MM.1S (cell line): ENCODE measurements around the gene CLC.

Source experiments
- DNase-seq: peaks from one replicate; pipeline ENCODE4 v3.0.0-alpha.2; 2015
- H2AFZ ChIP-seq: fragments of 300-600 bp; sonication (generic); 2 replicates; pipeline ENCODE4 v1.6.0; 2016; ENCODE audit warnings: antibody characterized with exemption, low read length
- H3F3A ChIP-seq: fragments of 300-600 bp; sonication (generic); 2 replicates; pipeline ENCODE4 v1.6.1; 2016; ENCODE audit warnings: mild to moderate bottlenecking, antibody characterized with exemption, low read length, moderate library complexity, mixed read lengths; ENCODE audit not compliant: insufficient read depth
- H3K27ac ChIP-seq: fragments of 300-600 bp; sonication (generic); 2 replicates; pipeline ENCODE4 v1.5.1; 2016; ENCODE audit warnings: mild to moderate bottlenecking, low read length
- H3K27me3 ChIP-seq: fragments of 300-600 bp; sonication (generic); replicated peaks from 2 replicates; pipeline ENCODE4 v1.6.0; 2016; ENCODE audit warnings: low read length; ENCODE audit not compliant: insufficient read depth
- H3K36me3 ChIP-seq: fragments of 300-600 bp; sonication (generic); replicated peaks from 2 replicates; pipeline ENCODE4 v1.6.1; 2016; ENCODE audit warnings: mild to moderate bottlenecking, low read length, mixed read lengths; ENCODE audit not compliant: insufficient read depth
- H3K4me1 ChIP-seq: fragments of 300-600 bp; sonication (generic); 2 replicates; pipeline ENCODE4 v1.6.1; 2016; ENCODE audit warnings: low read length, mixed read lengths
- H3K4me2 ChIP-seq: fragments of 300-600 bp; sonication (generic); 2 replicates; pipeline ENCODE4 v1.6.0; 2016; ENCODE audit warnings: low read depth, low read length
- H3K4me3 ChIP-seq: fragments of 300-600 bp; sonication (generic); 2 replicates; pipeline ENCODE4 v1.5.1; 2016; ENCODE audit warnings: low read length, mixed read lengths
- H3K79me2 ChIP-seq: fragments of 300-600 bp; sonication (generic); 2 replicates; pipeline ENCODE4 v1.6.1; 2016; ENCODE audit warnings: mixed run types, low read length, mixed read lengths
- H3K9ac ChIP-seq: fragments of 300-600 bp; sonication (generic); 2 replicates; pipeline ENCODE4 v1.6.1; 2016; ENCODE audit warnings: low read length, mixed read lengths
- H3K9me2 ChIP-seq: fragments of 300-600 bp; sonication (generic); replicated peaks from 2 replicates; pipeline ENCODE4 v1.6.1; 2016; ENCODE audit warnings: mild to moderate bottlenecking, low read length, mixed read lengths; ENCODE audit not compliant: insufficient read depth
- H3K9me3 ChIP-seq: fragments of 300-600 bp; sonication (generic); replicated peaks from 2 replicates; pipeline ENCODE4 v1.6.1; 2016; ENCODE audit warnings: mild to moderate bottlenecking, low read length, mixed read lengths; ENCODE audit not compliant: insufficient read depth
- H4K20me1 ChIP-seq: fragments of 300-600 bp; sonication (generic); 2 replicates; pipeline ENCODE4 v1.6.1; 2016; ENCODE audit warnings: mild to moderate bottlenecking, low read length, moderate library complexity, mixed read lengths; ENCODE audit not compliant: insufficient read depth
- EZH2 ChIP-seq: fragments of 300-600 bp; sonication (generic); optimal IDR thresholded peaks from 2 replicates; pipeline ENCODE3; 2017; ENCODE audit warnings: low read depth, mild to moderate bottlenecking, antibody characterized with exemption, low read length, mixed read lengths
- EZH2phosphoT487 ChIP-seq: fragments of 300-600 bp; sonication (generic); IDR thresholded peaks from 2 replicates; pipeline ENCODE4 v1.6.1; 2018; ENCODE audit warnings: antibody characterized with exemption, low read length
- TF ChIP-seq, protein P1 (sequence below): fragments of 300-600 bp; sonication (generic); IDR thresholded peaks from 2 replicates; pipeline ENCODE4 v1.5.1; 2016; ENCODE audit warnings: antibody characterized with exemption, low read length, mixed read lengths

Gene CLC

DNA sequence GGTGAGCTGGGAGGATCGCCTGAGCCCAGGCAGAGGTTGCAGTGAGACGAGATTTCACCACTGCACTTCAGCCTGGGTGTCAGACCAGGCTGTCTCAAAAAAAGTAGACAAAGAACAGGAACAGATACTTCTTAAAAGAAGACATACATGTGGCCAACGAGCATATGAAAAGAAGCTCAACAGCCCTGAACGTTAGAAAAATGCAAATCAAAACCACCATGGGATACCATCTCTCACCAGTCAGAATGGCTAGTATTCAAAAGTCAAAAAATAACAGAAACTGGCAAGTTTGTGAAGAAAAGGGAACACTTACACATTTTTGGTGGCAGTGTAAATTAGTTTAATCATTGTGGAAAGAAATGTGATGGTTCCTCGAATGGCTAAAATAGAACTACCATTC, 36.5 kb downstream of the CLC start:
- H3F3A ChIP-seq, result peaks cover 12% of the 10 kb centered on the region
- no peaks in the 10 kb centered on the region for H3K27me3 ChIP-seq
- H3K79me2 ChIP-seq, result no peaks in the 10 kb centered on the region
- peak; percentile 39 for DNase-seq
- peaks cover 29% of the 10 kb centered on the region for H3K4me1 ChIP-seq
- TF ChIP-seq EZH2, result no peak
- H3K9ac ChIP-seq, result no peak overlapping the region
- H3K9me3 ChIP-seq, result no peaks in the 10 kb centered on the region
- H3K9me2 ChIP-seq, result no peaks in the 10 kb centered on the region
- H2AFZ ChIP-seq, result peak overlapping the region; percentile 11
- no peaks in the 10 kb centered on the region for H4K20me1 ChIP-seq
- no peaks in the 10 kb centered on the region for H3K36me3 ChIP-seq
- peak overlapping the region; percentile 33; the same call in 1 of the 2 replicates for H3K4me2 ChIP-seq
- peak overlapping the region; percentile 43; the same call in 1 of the 2 replicates for H3K27ac ChIP-seq
- 0 out of 2 replicates have a peak overlapping the region, but pooled peaks have one; percentile 0 for H3K4me3 ChIP-seq

- no peak overlapping the region for H2AFZ ChIP-seq
- H3K4me2 ChIP-seq, result no peak overlapping the region
- H3F3A ChIP-seq, result peaks cover 7% of the 10 kb centered on the region
- H3K36me3 ChIP-seq, result no peaks in the 10 kb centered on the region
- H3K27ac ChIP-seq, result no peak overlapping the region
- H3K9ac ChIP-seq, result no peak overlapping the region
- H3K9me3 ChIP-seq, result no peaks in the 10 kb centered on the region
- no peaks in the 10 kb centered on the region for H3K9me2 ChIP-seq
- no peak overlapping the region for H3K4me3 ChIP-seq
- H3K27me3 ChIP-seq, result no peaks in the 10 kb centered on the region
- peaks cover 13% of the 10 kb centered on the region for H3K4me1 ChIP-seq
- TF ChIP-seq EZH2 (no peak), EZH2phosphoT487 (no peak)
- TF ChIP-seq, protein P1, sequence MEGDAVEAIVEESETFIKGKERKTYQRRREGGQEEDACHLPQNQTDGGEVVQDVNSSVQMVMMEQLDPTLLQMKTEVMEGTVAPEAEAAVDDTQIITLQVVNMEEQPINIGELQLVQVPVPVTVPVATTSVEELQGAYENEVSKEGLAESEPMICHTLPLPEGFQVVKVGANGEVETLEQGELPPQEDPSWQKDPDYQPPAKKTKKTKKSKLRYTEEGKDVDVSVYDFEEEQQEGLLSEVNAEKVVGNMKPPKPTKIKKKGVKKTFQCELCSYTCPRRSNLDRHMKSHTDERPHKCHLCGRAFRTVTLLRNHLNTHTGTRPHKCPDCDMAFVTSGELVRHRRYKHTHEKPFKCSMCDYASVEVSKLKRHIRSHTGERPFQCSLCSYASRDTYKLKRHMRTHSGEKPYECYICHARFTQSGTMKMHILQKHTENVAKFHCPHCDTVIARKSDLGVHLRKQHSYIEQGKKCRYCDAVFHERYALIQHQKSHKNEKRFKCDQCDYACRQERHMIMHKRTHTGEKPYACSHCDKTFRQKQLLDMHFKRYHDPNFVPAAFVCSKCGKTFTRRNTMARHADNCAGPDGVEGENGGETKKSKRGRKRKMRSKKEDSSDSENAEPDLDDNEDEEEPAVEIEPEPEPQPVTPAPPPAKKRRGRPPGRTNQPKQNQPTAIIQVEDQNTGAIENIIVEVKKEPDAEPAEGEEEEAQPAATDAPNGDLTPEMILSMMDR, result no peak
- no peaks in the 10 kb centered on the region for H3K79me2 ChIP-seq
- no peak for DNase-seq
- H4K20me1 ChIP-seq, result no peaks in the 10 kb centered on the region
These were observed 39.3 kb downstream of the CLC start for GRCh38 chr19:39698535-39698934.

DNA sequence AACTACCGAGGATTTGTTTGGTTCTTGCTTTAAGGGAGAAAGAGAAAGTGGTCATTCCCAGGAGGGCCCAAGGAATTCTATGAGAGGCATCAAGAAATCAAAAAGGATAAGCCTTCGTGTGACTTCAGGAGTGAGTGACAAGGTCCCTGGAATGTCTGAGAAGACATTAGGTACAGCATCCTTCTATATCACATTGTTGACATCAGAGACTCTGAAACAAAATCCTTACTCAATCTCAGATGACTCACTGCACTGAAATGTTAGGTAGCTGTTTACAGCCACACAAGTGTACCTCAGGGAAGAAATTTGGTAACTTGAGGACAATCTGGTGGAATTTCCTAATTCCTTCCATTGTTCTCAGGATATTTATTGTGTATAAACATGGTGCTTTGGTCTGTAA, 41.4 kb downstream of the CLC start:
- Histone ChIP-seq H3K27ac (no peak overlapping the region), H2AFZ (no peak overlapping the region), H3K9ac (no peak overlapping the region), H3K4me1 (peaks cover 3% of the 10 kb centered on the region), H3F3A (peaks cover 3% of the 10 kb centered on the region), H3K4me2 (no peak overlapping the region), H3K9me3 (no peaks in the 10 kb centered on the region), H3K27me3 (no peaks in the 10 kb centered on the region), H4K20me1 (no peaks in the 10 kb centered on the region), H3K9me2 (no peaks in the 10 kb centered on the region), H3K4me3 (no peak overlapping the region), H3K79me2 (no peaks in the 10 kb centered on the region), H3K36me3 (no peaks in the 10 kb centered on the region)
- TF ChIP-seq EZH2phosphoT487 (no peak), EZH2 (no peak)
- TF ChIP-seq, protein P1, result no peak
- DNase-seq, result no peak

DNA sequence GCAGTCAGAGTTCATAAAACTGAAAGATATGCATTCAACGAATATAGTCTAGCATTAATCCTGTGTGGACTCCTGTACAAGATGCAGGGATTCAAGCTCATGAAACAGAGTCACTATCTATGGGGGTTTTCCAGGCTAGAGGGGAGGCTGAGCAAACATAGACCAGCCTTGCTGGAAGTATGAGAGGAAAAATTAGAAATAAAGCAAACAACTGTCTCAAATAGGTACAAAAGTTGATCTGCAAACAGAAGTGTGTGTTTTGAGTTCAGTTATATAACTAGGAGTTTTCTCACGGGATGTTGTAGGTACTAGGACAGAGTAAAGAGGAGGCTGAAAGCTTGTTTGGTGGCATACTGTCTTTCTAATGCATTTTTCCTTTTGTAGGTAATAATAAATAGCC, 42.1 kb downstream of the CLC start:
- TF ChIP-seq, protein P1, result no peak
- TF ChIP-seq EZH2phosphoT487, result no peak
- TF ChIP-seq EZH2, result no peak
- H4K20me1 ChIP-seq, result no peaks in the 10 kb centered on the region
- H3K9ac ChIP-seq, result no peak overlapping the region
- H3K27me3 ChIP-seq, result no peaks in the 10 kb centered on the region
- no peaks in the 10 kb centered on the region for H3F3A ChIP-seq
- no peaks in the 10 kb centered on the region for H3K4me1 ChIP-seq
- no peaks in the 10 kb centered on the region for H3K79me2 ChIP-seq
- no peak overlapping the region for H2AFZ ChIP-seq
- H3K4me2 ChIP-seq, result no peak overlapping the region
- H3K9me2 ChIP-seq, result no peaks in the 10 kb centered on the region
- H3K27ac ChIP-seq, result no peak overlapping the region
- H3K36me3 ChIP-seq, result no peaks in the 10 kb centered on the region
- no peak for DNase-seq
- H3K4me3 ChIP-seq, result no peak overlapping the region
- H3K9me3 ChIP-seq, result no peaks in the 10 kb centered on the region
